Measurements from ENCODE around the gene ATP1A2. TPM values are rescaled to one million over a fixed set of nuclear protein-coding genes. Genes with fewer than 3 reads are reported as not detected.

ATP1A2 gene
- total and polyA plus RNA-seq, 2 donors (not counting 1 experiment from before 2014, with no cell fraction given): not detected

GRCh38 chr1:160171980-160172379 is 56.4 kb downstream of the ATP1A2 start:
- no peaks in the 10 kb centered on the region for H3K79me2 ChIP-seq (ENCODE audit: control insufficient read depth, insufficient read depth, low read length)
- H3K27ac ChIP-seq (ENCODE audit: low read length in 2 of 2): no peak overlapping the region
- intact Hi-C loops (cut with micrococcal nuclease): no loop called here
- no peaks in the 10 kb centered on the region for H4K20me1 ChIP-seq (ENCODE audit: control insufficient read depth, insufficient read depth, low read length, poor library complexity, severe bottlenecking)
- peaks cover 15% of the 10 kb centered on the region for H3K4me1 Mint-ChIP-seq
- no peak for DNase-seq
- H3K9me3 Mint-ChIP-seq (ENCODE audit: insufficient read depth): no peaks in the 10 kb centered on the region
- H3K4me1 ChIP-seq (ENCODE audit: control insufficient read depth in 2 of 2, insufficient read depth in 2 of 2, low read length in 2 of 2): peaks cover 9 to 14% of the 10 kb centered on the region in 2 donors
- no peak overlapping the region for H2AFZ ChIP-seq (ENCODE audit: insufficient read depth, low read depth, low read length, poor library complexity, severe bottlenecking)
- H3K36me3 ChIP-seq (replicated peaks in 1 of 2; ENCODE audit: control extremely low read depth in 1 of 2, control insufficient read depth in 1 of 2, extremely low read depth in 1 of 2, insufficient read depth in 2 of 2, low read length in 1 of 2): no peaks in the 10 kb centered on the region
- WGBS (ENCODE audit: insufficient coverage): 93% methylated on average over 9 of the region's 9 CpGs
- ATAC-seq (ENCODE audit: low read depth): no peak
- H3K27me3 ChIP-seq (replicated peaks in 1 of 4; ENCODE audit: control extremely low read depth in 1 of 4, control insufficient read depth in 3 of 4, insufficient read depth in 4 of 4, low read length in 3 of 4): no peaks in the 10 kb centered on the region
- TF ChIP-seq EZH2 (IDR thresholded peaks at IDR 0.05; ENCODE audit: borderline replicate concordance, insufficient read depth, low read depth, low read length, poor library complexity, severe bottlenecking): no peak
- no peak for TF ChIP-seq CTCF (IDR thresholded peaks at IDR 0.05)
- H3K4me3 Mint-ChIP-seq: no peak overlapping the region
- H3K27me3 Mint-ChIP-seq: peaks cover 14% of the 10 kb centered on the region
- no peak overlapping the region for H3K4me3 ChIP-seq (ENCODE audit: control extremely low read depth in 1 of 5, extremely low read depth in 1 of 5, insufficient read depth in 1 of 5, low read depth in 2 of 5, low read length in 4 of 5)
- ChIA-PET CTCF (no interaction called here), POLR2A (no interaction called here)
- H3K27ac Mint-ChIP-seq: no peak overlapping the region
- H3K9ac ChIP-seq (ENCODE audit: low read length): no peak overlapping the region
- H3K9me3 ChIP-seq (ENCODE audit: control extremely low read depth in 1 of 3, control insufficient read depth in 2 of 3, insufficient read depth in 1 of 3, low read length in 2 of 3): no peaks in the 10 kb centered on the region
- H3K4me2 ChIP-seq (replicated peaks; ENCODE audit: low read depth, low read length, poor library complexity, severe bottlenecking): no peak overlapping the region

DNA sequence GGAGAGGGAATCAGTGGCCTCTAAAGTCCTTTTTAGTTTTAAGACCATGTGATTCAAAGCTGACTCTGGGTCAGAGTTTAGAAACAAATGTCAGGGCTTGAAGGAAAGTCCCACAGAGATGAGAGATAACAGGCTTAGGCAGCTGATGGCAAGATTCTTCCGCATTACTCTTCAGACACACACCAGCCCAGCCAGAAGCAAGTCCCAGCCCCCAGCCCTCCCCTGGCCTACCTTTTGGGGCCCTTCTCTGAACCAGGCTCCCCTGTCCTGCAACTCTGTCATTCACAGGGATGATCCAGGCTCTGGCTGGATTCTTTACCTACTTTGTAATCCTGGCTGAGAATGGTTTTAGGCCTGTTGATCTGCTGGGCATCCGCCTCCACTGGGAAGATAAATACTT is 61.7 kb downstream of the ATP1A2 start:
- no peaks in the 10 kb centered on the region for H3K36me3 ChIP-seq (replicated peaks in 1 of 2; ENCODE audit: control extremely low read depth in 1 of 2, control insufficient read depth in 1 of 2, extremely low read depth in 1 of 2, insufficient read depth in 2 of 2, low read length in 1 of 2)
- intact Hi-C loops (cut with micrococcal nuclease): no loop called here
- no peak for TF ChIP-seq CTCF (IDR thresholded peaks at IDR 0.05)
- TF ChIP-seq EZH2 (IDR thresholded peaks at IDR 0.05; ENCODE audit: borderline replicate concordance, insufficient read depth, low read depth, low read length, poor library complexity, severe bottlenecking): no peak
- WGBS (ENCODE audit: insufficient coverage): 100% methylated on average over 2 of the region's 2 CpGs
- H3K79me2 ChIP-seq (ENCODE audit: control insufficient read depth, insufficient read depth, low read length): no peaks in the 10 kb centered on the region
- H3K4me3 ChIP-seq (ENCODE audit: control extremely low read depth in 1 of 5, extremely low read depth in 1 of 5, insufficient read depth in 1 of 5, low read depth in 2 of 5, low read length in 4 of 5): no peak overlapping the region
- no peak overlapping the region for H2AFZ ChIP-seq (ENCODE audit: insufficient read depth, low read depth, low read length, poor library complexity, severe bottlenecking)
- Mint-ChIP-seq H3K27me3 (peaks cover 31% of the 10 kb centered on the region), H3K27ac (no peak overlapping the region), H3K4me1 (no peaks in the 10 kb centered on the region), H3K9me3 (ENCODE audit: insufficient read depth) (no peaks in the 10 kb centered on the region), H3K4me3 (no peak overlapping the region)
- no peaks in the 10 kb centered on the region for H3K9me3 ChIP-seq (ENCODE audit: control extremely low read depth in 1 of 3, control insufficient read depth in 2 of 3, insufficient read depth in 1 of 3, low read length in 2 of 3)
- no peak overlapping the region for H3K4me2 ChIP-seq (replicated peaks; ENCODE audit: low read depth, low read length, poor library complexity, severe bottlenecking)
- no peak overlapping the region for H3K27ac ChIP-seq (ENCODE audit: low read length in 2 of 2)
- ChIA-PET CTCF (interaction anchor here (0.5 kb wide), 1 partner anchor 230 kb away, joined by 3 read pairs; no protein-coding TSS in a partner anchor), POLR2A (no interaction called here)
- DNase-seq (no peak), ATAC-seq (ENCODE audit: low read depth) (no peak)
- no peaks in the 10 kb centered on the region for H3K4me1 ChIP-seq (ENCODE audit: control insufficient read depth in 2 of 2, insufficient read depth in 2 of 2, low read length in 2 of 2)
- H4K20me1 ChIP-seq (ENCODE audit: control insufficient read depth, insufficient read depth, low read length, poor library complexity, severe bottlenecking): no peaks in the 10 kb centered on the region
- peaks cover 0 to 3% (median 0%) of the 10 kb centered on the region in 4 experiments for H3K27me3 ChIP-seq (replicated peaks in 1 of 4; ENCODE audit: control extremely low read depth in 1 of 4, control insufficient read depth in 3 of 4, insufficient read depth in 4 of 4, low read length in 3 of 4)
- H3K9ac ChIP-seq (ENCODE audit: low read length): no peak overlapping the region
